ENCODE results near the gene TMEM232. TPM values are rescaled to one million over a fixed set of nuclear protein-coding genes. Genes with fewer than 3 reads are reported as not detected.

The TMEM232 gene
- total and polyA plus RNA-seq, 9 of the 15 experiments (the other 6 are each of a cell fraction or from before 2014, with no cell fraction given): 0.09 to 2.2 (median 0.41) TPM

DNA sequence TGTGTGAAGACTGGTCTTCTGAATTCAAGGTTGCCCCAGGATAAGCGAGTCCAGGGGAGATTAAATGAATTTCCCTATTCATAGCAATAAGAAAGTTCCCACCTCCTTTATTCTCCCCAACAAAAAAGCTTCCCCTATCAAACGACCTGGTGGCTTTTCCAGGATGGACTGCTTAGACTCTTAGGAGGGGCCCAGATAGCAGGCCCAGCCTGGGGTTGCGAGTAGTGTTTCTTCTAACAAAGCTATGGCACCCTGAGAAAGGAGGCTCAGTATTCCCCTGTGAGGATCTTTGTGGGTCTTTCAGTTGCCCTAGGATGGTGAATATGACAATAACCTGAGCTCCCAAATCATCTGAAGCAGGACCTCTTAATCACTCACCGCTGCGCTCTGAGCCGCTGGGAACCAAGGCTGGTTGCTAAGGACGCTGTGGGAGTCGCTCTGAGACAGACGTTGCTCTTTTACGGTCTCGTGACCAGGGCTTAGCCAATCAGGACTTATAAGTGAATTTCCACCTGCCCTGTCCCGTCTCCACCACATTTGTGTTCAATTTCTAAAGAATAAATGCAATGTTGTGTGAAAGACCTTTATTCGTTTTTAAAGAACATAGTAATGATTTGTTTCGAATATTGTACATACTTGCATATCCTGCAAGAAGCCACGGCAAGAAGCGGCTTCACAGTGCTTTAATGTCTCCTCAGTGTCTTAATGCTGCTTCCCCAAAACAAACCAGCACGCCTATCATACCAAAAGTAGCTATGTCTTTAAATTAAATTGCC, at the start of gene TMEM232 (continued):
- TF ChIP-seq, protein P1, sequence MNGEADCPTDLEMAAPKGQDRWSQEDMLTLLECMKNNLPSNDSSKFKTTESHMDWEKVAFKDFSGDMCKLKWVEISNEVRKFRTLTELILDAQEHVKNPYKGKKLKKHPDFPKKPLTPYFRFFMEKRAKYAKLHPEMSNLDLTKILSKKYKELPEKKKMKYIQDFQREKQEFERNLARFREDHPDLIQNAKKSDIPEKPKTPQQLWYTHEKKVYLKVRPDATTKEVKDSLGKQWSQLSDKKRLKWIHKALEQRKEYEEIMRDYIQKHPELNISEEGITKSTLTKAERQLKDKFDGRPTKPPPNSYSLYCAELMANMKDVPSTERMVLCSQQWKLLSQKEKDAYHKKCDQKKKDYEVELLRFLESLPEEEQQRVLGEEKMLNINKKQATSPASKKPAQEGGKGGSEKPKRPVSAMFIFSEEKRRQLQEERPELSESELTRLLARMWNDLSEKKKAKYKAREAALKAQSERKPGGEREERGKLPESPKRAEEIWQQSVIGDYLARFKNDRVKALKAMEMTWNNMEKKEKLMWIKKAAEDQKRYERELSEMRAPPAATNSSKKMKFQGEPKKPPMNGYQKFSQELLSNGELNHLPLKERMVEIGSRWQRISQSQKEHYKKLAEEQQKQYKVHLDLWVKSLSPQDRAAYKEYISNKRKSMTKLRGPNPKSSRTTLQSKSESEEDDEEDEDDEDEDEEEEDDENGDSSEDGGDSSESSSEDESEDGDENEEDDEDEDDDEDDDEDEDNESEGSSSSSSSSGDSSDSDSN (IDR thresholded peaks at IDR 0.05; ENCODE audit: borderline replicate concordance in 1 of 2, low read depth in 2 of 2, low read length in 2 of 2): no peak
- no peak for TF ChIP-seq RFX7 (CRISPR knock-in tag; IDR thresholded peaks at IDR 0.05)
- TF ChIP-seq, protein P2, sequence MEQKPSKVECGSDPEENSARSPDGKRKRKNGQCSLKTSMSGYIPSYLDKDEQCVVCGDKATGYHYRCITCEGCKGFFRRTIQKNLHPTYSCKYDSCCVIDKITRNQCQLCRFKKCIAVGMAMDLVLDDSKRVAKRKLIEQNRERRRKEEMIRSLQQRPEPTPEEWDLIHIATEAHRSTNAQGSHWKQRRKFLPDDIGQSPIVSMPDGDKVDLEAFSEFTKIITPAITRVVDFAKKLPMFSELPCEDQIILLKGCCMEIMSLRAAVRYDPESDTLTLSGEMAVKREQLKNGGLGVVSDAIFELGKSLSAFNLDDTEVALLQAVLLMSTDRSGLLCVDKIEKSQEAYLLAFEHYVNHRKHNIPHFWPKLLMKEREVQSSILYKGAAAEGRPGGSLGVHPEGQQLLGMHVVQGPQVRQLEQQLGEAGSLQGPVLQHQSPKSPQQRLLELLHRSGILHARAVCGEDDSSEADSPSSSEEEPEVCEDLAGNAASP (IDR thresholded peaks at IDR 0.05): no peak
- TF ChIP-seq, protein P3, sequence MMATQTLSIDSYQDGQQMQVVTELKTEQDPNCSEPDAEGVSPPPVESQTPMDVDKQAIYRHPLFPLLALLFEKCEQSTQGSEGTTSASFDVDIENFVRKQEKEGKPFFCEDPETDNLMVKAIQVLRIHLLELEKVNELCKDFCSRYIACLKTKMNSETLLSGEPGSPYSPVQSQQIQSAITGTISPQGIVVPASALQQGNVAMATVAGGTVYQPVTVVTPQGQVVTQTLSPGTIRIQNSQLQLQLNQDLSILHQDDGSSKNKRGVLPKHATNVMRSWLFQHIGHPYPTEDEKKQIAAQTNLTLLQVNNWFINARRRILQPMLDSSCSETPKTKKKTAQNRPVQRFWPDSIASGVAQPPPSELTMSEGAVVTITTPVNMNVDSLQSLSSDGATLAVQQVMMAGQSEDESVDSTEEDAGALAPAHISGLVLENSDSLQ (IDR thresholded peaks at IDR 0.05): no peak
- no peak for TF ChIP-seq LARP7 (IDR thresholded peaks at IDR 0.05)
- TF ChIP-seq EGR1 (conservative IDR thresholded peaks at IDR 0.05): no peak
- TF ChIP-seq RBBP5 (IDR thresholded peaks at IDR 0.05; ENCODE audit: borderline replicate concordance, insufficient read depth, low read length, poor library complexity, severe bottlenecking): no peak
- TF ChIP-seq CCNT2 (IDR thresholded peaks at IDR 0.05; ENCODE audit: borderline replicate concordance, extremely low read depth, insufficient read length, low read depth, low read length): no peak
- no peak for TF ChIP-seq DACH1 (IDR thresholded peaks at IDR 0.05; ENCODE audit: partially characterized antibody)
- peak; percentile 28 for TF ChIP-seq HNRNPLL (IDR thresholded peaks at IDR 0.05; ENCODE audit: low read depth, low read length, poor library complexity, severe bottlenecking)
- TF ChIP-seq HDAC2 (IDR thresholded peaks at IDR 0.05): no peak
- TF ChIP-seq GABPA (tag; conservative IDR thresholded peaks at IDR 0.05; ENCODE audit: low read depth): no peak
- TF ChIP-seq, protein P4, sequence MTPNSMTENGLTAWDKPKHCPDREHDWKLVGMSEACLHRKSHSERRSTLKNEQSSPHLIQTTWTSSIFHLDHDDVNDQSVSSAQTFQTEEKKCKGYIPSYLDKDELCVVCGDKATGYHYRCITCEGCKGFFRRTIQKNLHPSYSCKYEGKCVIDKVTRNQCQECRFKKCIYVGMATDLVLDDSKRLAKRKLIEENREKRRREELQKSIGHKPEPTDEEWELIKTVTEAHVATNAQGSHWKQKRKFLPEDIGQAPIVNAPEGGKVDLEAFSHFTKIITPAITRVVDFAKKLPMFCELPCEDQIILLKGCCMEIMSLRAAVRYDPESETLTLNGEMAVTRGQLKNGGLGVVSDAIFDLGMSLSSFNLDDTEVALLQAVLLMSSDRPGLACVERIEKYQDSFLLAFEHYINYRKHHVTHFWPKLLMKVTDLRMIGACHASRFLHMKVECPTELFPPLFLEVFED (CRISPR knock-in tag; conservative IDR thresholded peaks at IDR 0.05): no peak
- TF ChIP-seq, protein P5, sequence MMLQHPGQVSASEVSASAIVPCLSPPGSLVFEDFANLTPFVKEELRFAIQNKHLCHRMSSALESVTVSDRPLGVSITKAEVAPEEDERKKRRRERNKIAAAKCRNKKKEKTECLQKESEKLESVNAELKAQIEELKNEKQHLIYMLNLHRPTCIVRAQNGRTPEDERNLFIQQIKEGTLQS (IDR thresholded peaks at IDR 0.05): no peak
- TF ChIP-seq, protein P5 (CRISPR knock-in tag; conservative IDR thresholded peaks at IDR 0.05): no peak
- no peak for TF ChIP-seq SAP30 (IDR thresholded peaks at IDR 0.05; ENCODE audit: borderline replicate concordance, insufficient read depth, low read depth, low read length, poor library complexity, severe bottlenecking)
